SK-N-SH treated with all-trans-retinoic acid at 6 μM for 48 hours (cell line): ENCODE measurements around the gene NET1.

Source experiments
- CSDC2 ChIP-seq: fragments of 250-450 bp; sonication (Bioruptor Pico); IDR thresholded peaks from 2 replicates; pipeline ENCODE4 v1.5.0; 2020; ENCODE audit warnings: mild to moderate bottlenecking, moderate library complexity
- TOX ChIP-seq: fragments of 250-450 bp; sonication (Bioruptor Pico); IDR thresholded peaks from 2 replicates; pipeline ENCODE4 v1.8.0; 2021; ENCODE audit warnings: mild to moderate bottlenecking, moderate library complexity, borderline replicate concordance
- ZFP30 ChIP-seq: fragments of 450-650 bp; formaldehyde crosslinking; IDR thresholded peaks from 2 replicates; pipeline ENCODE4 v1.5.0; 2022; ENCODE audit warnings: mild to moderate bottlenecking, moderate library complexity
- TF ChIP-seq, protein P1 (sequence below): fragments of 250-450 bp; sonication (Bioruptor Pico); IDR thresholded peaks from 2 replicates; pipeline ENCODE4 v1.8.0; 2020; ENCODE audit warnings: mild to moderate bottlenecking, moderate library complexity, borderline replicate concordance

DNA sequence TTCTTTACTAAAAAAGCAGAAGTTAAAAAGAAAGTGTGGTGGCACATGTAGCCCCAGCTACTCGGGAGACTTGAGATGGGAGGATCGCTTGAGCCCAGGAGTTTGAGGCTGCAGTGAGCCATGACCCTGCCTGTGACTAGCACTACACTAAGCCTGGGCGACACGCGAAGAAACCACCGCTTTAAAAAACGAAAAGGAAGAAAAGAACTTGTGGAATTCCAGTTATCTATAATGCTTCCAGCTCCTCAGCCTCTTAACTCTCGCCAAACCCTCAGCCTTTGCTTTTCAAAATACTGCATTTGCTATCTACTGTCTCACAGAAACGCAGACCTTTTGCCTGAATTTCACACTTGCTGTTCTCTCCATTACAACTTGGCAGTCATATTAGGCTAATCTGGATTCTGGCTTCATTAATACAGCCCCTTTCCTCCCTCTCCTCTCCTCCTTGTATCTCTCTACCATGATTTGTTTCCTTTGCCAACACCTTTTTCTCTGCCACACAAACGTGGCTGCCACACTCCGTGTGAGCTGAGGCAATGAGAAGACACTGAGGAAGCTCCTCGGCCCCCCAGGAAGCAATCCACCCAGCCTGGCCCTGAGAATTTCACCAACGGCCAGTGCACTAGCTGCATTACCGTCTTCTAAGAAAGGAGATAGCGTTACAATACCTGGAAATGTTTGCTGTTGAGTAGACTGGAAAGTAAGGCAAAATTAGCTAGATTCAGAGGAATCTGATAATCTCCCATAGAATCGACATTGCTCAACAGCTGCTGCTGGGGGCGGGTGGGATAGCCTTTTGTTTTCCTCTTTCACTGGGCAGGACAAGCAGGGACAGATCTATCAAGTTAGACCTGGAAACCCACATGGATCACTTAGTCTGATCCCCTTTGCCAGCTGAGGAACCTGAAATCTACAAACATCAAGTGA is 49.8 kb downstream of the NET1 start:
- TF ChIP-seq, protein P1, sequence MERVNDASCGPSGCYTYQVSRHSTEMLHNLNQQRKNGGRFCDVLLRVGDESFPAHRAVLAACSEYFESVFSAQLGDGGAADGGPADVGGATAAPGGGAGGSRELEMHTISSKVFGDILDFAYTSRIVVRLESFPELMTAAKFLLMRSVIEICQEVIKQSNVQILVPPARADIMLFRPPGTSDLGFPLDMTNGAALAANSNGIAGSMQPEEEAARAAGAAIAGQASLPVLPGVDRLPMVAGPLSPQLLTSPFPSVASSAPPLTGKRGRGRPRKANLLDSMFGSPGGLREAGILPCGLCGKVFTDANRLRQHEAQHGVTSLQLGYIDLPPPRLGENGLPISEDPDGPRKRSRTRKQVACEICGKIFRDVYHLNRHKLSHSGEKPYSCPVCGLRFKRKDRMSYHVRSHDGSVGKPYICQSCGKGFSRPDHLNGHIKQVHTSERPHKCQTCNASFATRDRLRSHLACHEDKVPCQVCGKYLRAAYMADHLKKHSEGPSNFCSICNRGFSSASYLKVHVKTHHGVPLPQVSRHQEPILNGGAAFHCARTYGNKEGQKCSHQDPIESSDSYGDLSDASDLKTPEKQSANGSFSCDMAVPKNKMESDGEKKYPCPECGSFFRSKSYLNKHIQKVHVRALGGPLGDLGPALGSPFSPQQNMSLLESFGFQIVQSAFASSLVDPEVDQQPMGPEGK (CRISPR knock-in tag): no peak
- TF ChIP-seq ZFP30 (CRISPR knock-in tag) (no peak), CSDC2 (CRISPR knock-in tag) (no peak), TOX (no peak)
